ENCODE results near the gene ZNF24.

The ZNF24 gene

DNA sequence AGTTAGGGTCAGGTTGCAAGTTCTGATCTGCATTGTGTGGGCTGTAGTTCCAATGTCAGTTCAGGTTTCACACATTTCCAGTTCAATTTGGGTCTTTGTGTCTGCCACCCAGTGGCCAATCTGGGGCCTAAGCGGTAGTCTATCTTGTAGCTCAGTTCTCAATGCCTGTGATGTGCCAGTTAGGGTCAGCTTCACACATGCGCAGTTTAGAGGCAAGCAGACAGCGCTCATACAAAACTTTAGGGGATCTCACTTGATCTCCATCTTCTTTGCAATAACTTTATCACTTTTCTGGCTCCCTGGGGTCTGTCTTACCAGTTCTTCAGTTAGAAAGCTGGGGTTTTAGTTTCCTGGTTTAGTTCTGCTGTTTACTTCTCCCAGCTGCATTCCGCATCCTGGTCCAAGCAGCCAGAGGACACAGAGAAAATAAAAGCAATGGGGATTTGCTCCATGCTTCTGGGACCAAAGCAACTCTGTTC, 11.0 kb upstream of the ZNF24 start:
- DNase-seq, result peak in 55 of 56 donors; percentile 6 to 91 (median 76)

DNA sequence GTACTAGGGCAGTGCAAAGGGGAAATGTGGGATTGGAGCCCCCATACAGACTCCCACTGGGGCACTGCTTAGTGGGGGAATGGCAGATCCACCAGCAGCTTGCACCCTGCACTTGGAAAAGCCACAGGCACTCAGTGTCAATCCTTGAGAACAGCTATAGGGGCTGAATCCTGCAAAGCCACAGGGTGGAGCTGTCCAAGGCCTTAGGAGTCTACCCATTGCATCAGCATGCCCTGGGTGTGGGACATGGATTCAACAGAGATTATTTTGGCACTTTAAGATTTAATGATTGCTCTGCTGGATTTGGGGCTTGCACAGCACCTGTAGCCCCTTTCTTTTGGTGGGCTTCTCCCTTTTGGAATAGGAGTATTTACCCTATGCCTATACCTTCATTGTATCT, 8.6 kb upstream of the ZNF24 start:
- DNase-seq, result no peak

DNA sequence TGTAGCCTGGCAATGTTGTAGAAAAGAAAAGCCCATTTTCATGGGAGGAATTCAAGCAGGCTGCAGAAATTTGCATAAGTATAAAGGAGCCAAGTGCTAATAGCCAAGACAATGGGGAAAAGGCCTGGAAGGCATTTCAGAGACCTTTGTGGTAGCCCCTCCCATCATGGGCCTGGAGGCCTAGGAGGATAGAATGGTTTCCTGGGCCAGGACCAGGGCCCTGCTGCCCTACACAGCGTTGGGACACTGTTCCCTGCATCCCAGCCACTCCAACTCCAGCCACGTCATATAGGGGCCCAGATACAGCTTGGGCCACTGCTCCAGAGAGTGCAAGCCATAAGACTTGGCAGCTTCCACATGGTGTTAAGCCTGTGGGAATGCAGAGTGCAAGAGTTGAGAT, 8.1 kb upstream of the ZNF24 start:
- no peak for DNase-seq

GRCh38 chr18:35348001-35348400, 3.8 kb upstream of the ZNF24 start:
- DNase-seq, result no peak

GRCh38 chr18:35345950-35346349, 1.7 kb upstream of the ZNF24 start:
- DNase-seq, result no peak

DNA sequence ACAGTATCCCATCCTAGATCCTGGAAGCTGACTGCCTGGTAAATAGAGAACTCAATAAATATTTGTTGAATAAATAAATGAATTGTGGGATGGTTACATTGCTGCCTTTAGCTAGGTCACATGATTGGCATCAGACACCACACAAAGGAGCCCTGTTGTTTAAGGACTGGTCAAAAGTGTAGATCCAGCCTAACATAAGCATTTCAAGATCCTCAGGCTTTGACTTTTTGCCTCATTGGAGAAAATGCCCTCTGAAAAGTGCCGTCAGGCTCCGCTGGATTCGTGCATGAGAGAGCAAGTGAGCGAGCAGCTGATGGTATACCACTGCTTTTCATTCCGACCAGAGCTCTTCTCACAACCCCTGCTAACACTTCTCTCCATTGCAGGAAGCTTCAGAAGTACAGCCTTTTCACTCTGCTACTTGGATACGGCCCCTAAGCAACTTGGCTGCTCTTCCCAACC, 1.3 kb upstream of the ZNF24 start:
- DNase-seq, result peak in 48 of 56 donors; percentile 1 to 78 (median 44)

- DNase-seq, result peak in 27 of 56 donors; percentile 2 to 73 (median 40)
These were observed 678 bp upstream of the ZNF24 start for GRCh38 chr18:35344736-35345459.

- DNase-seq, result no peak
These were observed 708 bp downstream of the ZNF24 start for GRCh38 chr18:35343488-35343935.

DNA sequence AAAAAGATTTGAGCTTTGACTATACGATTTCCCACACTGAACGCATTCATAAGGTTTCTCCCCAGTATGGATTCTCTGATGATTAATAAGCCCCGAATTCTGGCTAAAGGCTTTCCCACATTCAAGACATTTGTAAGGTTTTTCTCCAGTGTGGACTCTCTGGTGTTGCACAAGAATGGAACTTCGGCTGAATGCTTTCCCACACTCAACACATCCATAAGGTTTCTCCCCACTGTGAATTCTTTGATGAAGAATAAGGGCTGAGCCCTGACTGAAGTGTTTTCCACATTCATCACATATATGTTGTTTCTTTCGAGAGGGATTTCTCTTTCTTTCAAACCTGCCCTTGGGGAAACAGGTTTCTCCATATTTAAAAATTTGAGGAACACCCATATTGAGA, 6.9 kb downstream of the ZNF24 start:
- no peak for DNase-seq

DNA sequence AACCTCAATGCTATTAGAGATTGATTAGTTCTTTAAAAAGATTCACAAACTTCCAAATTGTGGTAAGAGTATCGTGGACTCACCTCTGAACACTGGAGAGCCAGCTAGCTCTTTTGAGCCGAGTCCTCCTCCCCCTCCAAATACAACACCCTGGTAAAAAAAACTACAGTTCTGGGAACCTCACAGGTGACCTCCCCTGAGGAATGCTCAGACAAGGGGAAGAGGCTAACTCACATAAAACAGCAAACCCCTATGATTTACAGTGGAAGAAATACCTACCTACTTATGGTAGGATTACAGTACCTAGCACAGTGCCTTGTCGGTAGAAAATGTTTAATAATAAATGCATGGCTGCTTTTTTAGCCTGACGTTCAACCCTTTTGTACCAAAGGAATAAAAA, 8.4 kb downstream of the ZNF24 start:
- no peak for DNase-seq

GRCh38 chr18:35334821-35335220, 9.4 kb downstream of the ZNF24 start:
- no peak for DNase-seq

GRCh38 chr18:35334212-35334611, 10.0 kb downstream of the ZNF24 start:
- no peak for DNase-seq

GRCh38 chr18:35331367-35332087, 12.7 kb downstream of the ZNF24 start:
- no peak for DNase-seq

GRCh38 chr18:35328868-35329267, 15.4 kb downstream of the ZNF24 start:
- no peak for DNase-seq

- DNase-seq, result no peak
These were observed 17.4 kb downstream of the ZNF24 start for GRCh38 chr18:35326695-35327387.

DNA sequence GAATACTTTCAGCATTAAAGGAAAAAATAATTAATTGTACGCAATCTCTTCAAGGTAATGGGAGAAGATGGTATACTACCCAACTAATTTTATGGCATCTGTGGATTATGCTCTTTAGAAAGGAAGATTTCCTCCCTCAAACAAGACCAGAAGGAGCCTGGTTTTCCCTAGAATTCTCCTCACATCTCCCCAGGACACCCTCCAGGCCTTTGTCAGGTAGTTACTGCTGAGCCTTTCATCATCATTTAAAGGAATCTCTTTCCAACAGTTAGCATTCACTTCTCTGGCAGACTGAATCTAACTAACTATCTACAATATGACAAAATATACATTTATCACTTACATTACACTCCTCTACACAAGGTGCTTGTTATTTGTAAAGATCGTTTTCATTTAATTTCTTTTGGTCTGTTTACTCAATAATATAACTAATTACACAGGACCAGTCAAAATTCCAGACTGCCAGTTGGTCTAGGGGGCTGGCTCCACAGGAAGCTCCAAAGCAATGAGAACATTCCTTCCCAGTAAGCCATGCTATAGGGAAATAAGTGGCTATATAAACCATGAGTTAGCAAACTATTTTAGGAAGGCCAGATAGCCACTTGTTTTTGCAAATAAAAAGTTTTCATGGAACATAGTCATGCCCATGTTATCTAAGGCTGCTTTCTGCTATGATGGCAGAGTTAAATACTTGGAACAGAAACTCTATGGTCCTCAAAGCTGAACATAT, 19.1 kb downstream of the ZNF24 start:
- DNase-seq, result no peak

GRCh38 chr18:35322486-35323458, 21.4 kb downstream of the ZNF24 start:
- no peak for DNase-seq

GRCh38 chr18:35311496-35311895, 32.7 kb downstream of the ZNF24 start:
- no peak for DNase-seq

GRCh38 chr18:35306588-35307250, 37.5 kb downstream of the ZNF24 start:
- no peak for DNase-seq

- DNase-seq, result no peak
These were observed 40.6 kb downstream of the ZNF24 start for GRCh38 chr18:35303610-35304009.
